Activated naive CD4-positive, alpha-beta T cell treated with anti-CD3 and anti-CD28 coated beads, Interleukin-2, amount 50 U/mL, for 72 hours (primary cell): Measurements from ENCODE around the gene HDAC7. TPM values are rescaled to one million over a fixed set of nuclear protein-coding genes. Genes with fewer than 3 reads are reported as not detected.

Experiments
- ATAC-seq, 2 donors: fragments of 150-1000 bp; cut with Tn5 transposase; 2 replicates each; pipeline ENCODE4 v1.10.0; 2021; ENCODE audit warnings: mild to moderate bottlenecking in 2 of 2, moderate library complexity in 2 of 2
- DNase-seq, 2 donors: peaks; one replicate each; pipeline ENCODE4 v3.0.0; 2021 to 2022; ENCODE audit warnings: low spot score in 2 of 2
- H3K27ac Mint-ChIP-seq, 2 donors: one replicate each; pipeline ENCODE4 v1.8.0; 2022; ENCODE audit warnings: mild to moderate bottlenecking in 2 of 2, mixed read lengths in 2 of 2
- H3K36me3 Mint-ChIP-seq, 2 donors: one replicate each; pipeline ENCODE4 v1.8.0; 2022; ENCODE audit warnings: mixed read lengths in 2 of 2
- H3K9me3 Mint-ChIP-seq, 2 donors: one replicate each; pipeline ENCODE4 v1.8.0; 2022; ENCODE audit warnings: mixed read lengths in 2 of 2
- total RNA-seq, 2 donors: library from RNA; stranded (reverse); gene quantifications; one replicate each; pipeline ENCODE4 v1.2.3, GENCODE V29; 2022

The HDAC7 gene
- total RNA-seq, 2 donors from 2014 or later, result 285 to 334 TPM

GRCh38 chr12:47746523-47746922 is 73.2 kb downstream of the HDAC7 start:
- no peak for DNase-seq
- ATAC-seq, result no peak
- Mint-ChIP-seq H3K27ac (peak overlapping the region in 1 of 2 donors; percentile 81), H3K9me3 (no peaks in the 10 kb centered on the region), H3K36me3 (no peaks in the 10 kb centered on the region)

GRCh38 chr12:47746073-47746472 is 73.6 kb downstream of the HDAC7 start:
- no peaks in the 10 kb centered on the region for H3K9me3 Mint-ChIP-seq
- ATAC-seq (no peak), DNase-seq (no peak)
- H3K36me3 Mint-ChIP-seq, result no peaks in the 10 kb centered on the region
- H3K27ac Mint-ChIP-seq, result peak overlapping the region in 1 of 2 donors; percentile 81

DNA sequence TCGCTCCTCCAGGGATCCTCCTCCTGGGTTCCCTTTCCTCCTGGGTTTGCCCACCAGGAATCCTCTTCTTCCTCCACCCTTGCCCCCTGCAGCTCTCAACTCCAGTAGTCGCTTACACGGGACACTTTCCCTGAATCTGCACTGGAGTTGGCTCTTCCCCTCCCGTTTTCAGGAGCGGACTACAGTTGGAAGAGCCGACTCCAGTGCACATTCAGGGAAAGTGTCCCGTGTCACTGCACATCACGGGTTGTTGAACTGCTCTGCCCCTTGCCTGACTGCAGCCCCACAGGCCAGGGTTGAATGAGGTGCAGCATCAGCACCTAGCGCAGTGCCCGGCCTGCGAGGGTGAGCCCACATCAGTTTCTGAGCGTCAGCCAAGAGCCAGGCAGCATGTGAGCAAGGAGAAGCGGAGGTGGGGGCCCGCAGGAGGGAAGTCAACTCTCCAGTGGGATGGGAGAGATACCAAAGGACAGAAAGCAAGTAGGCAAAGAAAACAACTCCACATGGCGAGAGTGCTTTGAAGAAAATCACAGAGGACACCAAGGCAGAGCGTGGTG is 74.1 kb downstream of the HDAC7 start:
- ATAC-seq (no peak), DNase-seq (no peak)
- H3K9me3 Mint-ChIP-seq, result no peaks in the 10 kb centered on the region
- no peak overlapping the region for H3K27ac Mint-ChIP-seq
- no peaks in the 10 kb centered on the region for H3K36me3 Mint-ChIP-seq

DNA sequence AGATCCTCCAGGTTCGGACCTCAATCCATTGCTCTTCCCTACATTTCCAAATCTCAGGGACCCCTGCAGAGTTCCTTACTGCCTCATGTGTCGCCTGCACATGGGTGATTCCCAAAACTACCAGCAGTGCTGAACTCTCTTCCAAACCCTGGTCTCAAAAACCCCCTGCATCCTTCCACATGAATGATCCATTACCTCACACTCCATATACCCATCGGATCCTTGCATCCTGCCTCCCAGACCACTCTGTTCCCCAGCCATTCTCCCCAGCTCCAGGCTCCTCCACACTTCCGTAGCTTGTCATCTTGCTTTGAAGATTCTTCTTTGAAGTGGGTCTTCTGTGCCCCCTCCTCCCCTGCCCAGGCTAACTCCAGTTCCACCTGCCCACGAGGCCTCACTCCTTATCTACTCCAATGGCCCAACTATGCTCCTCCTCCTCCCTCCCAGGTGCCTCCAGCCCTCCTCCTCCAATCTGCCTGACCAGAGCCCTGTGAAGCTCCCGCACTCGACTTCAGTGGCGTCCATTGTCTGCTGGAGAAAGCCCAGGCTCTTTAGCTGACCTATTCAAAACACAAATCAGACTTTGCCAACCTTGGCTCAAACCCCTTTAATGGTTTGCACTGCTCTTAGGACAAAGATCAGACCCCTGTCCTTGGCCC is 74.8 kb downstream of the HDAC7 start:
- H3K27ac Mint-ChIP-seq, result no peak overlapping the region
- H3K9me3 Mint-ChIP-seq, result no peaks in the 10 kb centered on the region
- H3K36me3 Mint-ChIP-seq, result no peaks in the 10 kb centered on the region
- ATAC-seq (no peak), DNase-seq (no peak)

GRCh38 chr12:47744005-47744651 is 75.6 kb downstream of the HDAC7 start:
- Mint-ChIP-seq H3K27ac (no peak overlapping the region), H3K36me3 (no peaks in the 10 kb centered on the region), H3K9me3 (no peaks in the 10 kb centered on the region)
- ATAC-seq (peak; percentile 38 to 56), DNase-seq (peak in 1 of 2 donors; percentile 54)

GRCh38 chr12:47743311-47743860 is 76.3 kb downstream of the HDAC7 start:
- no peaks in the 10 kb centered on the region for H3K36me3 Mint-ChIP-seq
- no peak for ATAC-seq
- H3K9me3 Mint-ChIP-seq, result no peaks in the 10 kb centered on the region
- DNase-seq, result no peak
- H3K27ac Mint-ChIP-seq, result no peak overlapping the region

DNA sequence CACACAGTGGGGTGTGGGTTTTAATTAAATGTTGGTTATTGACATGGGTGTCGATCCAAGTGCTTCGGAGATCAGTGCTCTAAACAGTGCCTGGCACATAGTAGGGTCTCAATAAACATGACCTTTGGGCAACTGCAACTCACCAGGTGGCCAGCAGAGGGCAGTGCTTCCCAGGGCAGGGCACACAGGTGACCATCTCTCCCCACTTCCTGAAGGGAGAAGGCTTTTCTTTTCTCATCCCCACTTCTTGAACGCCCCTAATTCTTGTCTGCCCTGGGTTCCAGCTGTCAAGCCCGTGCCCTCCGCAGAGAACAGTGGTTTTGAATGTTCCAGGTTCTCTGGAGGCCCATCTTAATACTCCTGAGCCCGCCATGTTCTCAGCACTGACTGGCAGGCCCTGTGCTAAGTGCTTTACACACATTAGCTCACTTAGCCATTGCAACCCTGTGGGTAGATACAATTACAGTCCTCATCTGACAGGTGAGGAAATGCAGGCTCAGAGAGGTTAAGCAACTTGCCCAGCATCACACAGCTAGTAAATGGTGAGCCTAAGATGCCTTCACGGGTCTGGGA is 77.4 kb downstream of the HDAC7 start:
- Mint-ChIP-seq H3K36me3 (no peaks in the 10 kb centered on the region), H3K9me3 (no peaks in the 10 kb centered on the region), H3K27ac (no peak overlapping the region)
- ATAC-seq (peak; percentile 69 to 74), DNase-seq (peak; percentile 73 to 89)

GRCh38 chr12:47741340-47741703 is 78.4 kb downstream of the HDAC7 start:
- no peaks in the 10 kb centered on the region for H3K9me3 Mint-ChIP-seq
- DNase-seq, result peak in 1 of 2 donors; percentile 33

GRCh38 chr12:47740606-47741339 is 78.9 kb downstream of the HDAC7 start:
- no peaks in the 10 kb centered on the region for H3K36me3 Mint-ChIP-seq
- no peaks in the 10 kb centered on the region for H3K9me3 Mint-ChIP-seq
- ATAC-seq (no peak), DNase-seq (no peak)
- H3K27ac Mint-ChIP-seq, result no peak overlapping the region

More at GRCh38 chr12:47741340-47741703, 78.4 kb downstream of the HDAC7 start:
- ATAC-seq, result peak; percentile 46 to 70
- no peaks in the 10 kb centered on the region for H3K36me3 Mint-ChIP-seq
- H3K27ac Mint-ChIP-seq, result no peak overlapping the region

DNA sequence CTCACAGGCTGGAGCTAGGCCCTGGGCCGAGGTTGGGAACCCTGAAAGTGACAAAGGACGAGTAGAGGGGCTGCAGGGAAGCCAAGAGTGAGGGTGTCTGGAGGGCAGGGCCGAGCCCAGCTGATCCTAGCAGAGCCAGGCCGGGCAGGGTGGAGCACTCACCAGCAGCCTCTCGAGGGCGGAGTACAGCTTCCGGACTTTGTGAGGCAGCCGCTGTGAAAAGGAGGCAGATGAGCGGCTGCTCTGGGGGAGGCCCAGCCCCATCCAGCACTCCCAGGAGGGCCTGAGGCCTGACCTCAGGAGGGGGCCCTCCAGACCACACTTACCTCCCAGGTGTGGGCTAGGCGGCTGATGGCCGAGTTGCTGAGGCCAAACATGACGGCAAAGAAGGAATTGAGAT is 79.7 kb downstream of the HDAC7 start:
- Mint-ChIP-seq H3K36me3 (no peaks in the 10 kb centered on the region), H3K9me3 (no peaks in the 10 kb centered on the region), H3K27ac (peak overlapping the region in 1 of 2 donors; percentile 79)
- ATAC-seq (no peak), DNase-seq (no peak)

DNA sequence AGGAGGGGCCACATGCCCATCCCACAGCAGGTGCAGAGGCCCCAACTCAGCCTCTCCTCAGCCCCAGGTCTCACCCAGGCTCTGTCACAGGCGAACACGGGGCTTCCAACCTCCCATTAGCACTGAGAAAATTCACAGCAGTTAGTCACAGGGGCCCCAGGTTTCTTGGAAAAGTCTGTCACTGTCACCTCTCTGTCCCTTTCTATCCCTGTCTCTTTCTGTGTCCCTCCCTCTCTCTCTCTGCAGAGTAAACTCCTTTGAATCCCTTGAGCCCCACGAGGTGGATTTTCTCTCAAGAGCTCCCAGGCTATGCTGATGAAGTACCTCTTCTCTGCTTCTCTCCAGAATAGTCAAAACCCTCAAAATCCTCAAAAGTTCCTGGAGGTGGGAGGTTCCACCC is 80.4 kb downstream of the HDAC7 start:
- no peaks in the 10 kb centered on the region for H3K9me3 Mint-ChIP-seq
- DNase-seq, result no peak
- no peak for ATAC-seq
- no peaks in the 10 kb centered on the region for H3K36me3 Mint-ChIP-seq
- H3K27ac Mint-ChIP-seq, result peak overlapping the region; percentile 6 to 79

DNA sequence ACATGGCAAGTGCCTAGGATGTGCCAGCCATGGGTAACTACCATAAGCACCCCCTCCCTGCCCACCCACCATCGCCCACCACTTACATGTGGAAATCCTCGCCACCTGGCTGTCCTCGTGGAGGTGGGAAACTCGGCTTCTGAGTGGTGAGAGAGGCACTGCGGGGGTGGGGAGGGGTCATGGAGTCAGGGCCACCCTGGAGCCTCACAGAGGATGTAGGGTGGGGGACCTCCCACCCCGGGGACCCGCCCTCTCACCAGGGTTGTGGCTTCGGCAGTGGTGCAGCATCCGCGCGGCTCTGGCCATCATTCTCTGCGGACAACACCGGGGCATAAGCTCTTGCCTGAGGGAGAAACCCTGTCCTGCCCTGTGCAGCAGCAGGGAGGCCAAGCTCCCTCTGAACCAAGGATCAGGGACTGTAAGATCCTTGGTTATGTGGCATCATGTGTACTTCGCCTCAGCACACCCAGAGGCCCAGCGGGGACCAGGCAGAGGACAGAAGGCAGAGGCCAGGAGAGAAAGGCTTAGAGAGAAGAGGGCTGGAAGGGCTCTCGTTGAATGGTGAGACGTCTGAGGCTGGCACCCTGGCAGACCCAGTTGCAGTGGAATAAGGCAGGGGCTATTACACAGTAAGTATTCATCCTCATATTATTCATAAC is 81.6 kb downstream of the HDAC7 start:
- no peak for ATAC-seq
- no peaks in the 10 kb centered on the region for H3K9me3 Mint-ChIP-seq
- no peak for DNase-seq
- H3K27ac Mint-ChIP-seq, result no peak overlapping the region
- no peaks in the 10 kb centered on the region for H3K36me3 Mint-ChIP-seq

DNA sequence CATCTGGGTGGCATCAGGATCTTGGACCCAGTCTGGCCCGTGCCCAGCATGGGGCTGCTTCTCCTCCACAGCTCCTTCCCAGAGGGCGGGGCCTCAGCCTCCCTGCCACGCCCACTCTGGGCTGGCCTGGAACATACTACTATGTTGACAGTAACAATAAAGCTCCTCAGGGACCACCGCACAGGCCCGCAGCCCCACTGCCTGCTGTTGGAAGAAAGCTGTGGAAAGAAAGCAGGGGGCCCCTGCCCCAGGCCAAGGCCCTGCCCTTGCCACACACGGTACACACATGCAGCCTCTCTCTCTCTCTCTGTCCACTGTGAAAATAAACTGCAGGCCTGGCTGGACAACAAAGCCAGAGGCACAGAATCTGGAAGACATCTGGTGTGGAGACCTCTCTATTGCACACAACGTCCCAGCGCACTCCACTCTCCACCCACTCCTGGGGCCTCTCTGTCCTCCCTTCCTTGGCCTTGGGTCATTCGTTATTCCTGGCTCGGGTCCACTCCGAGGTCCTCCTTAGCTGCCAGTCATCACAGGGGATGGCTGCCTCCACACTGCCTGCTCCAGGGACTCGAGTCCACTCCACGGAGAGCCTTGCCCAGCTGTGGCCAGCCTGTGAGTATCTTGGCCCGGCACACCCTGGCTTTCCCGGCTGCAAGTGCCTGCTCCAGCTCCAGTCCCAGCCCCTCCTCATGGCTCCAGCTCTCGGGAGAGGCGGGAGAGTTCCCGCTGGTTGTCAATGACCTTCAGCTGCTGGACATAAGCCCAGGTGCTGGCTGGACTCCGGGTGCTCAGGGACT is 82.6 kb downstream of the HDAC7 start:
- ATAC-seq (no peak), DNase-seq (no peak)
- Mint-ChIP-seq H3K36me3 (no peaks in the 10 kb centered on the region), H3K9me3 (no peaks in the 10 kb centered on the region), H3K27ac (peak overlapping the region in 1 of 2 donors; percentile 85)

DNA sequence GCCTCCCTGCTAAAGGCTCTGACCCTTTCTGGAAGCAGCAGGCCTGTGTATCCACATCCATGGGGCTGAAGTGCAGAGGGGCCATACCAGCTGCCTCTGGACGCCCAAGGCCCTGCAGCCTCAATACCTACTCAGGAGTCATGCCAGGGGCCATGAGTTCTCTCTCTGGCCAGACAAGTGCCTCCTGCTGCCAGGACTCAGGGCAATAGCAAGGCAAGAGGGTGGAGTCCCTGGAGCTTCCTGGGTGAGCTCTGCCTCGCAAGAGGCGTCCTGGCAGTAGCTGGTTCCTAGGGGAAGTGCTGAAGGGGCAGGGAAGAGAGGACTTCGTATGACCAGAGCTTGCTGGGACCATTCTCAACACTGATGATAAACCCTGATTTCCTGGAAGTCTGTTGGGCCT is 83.5 kb downstream of the HDAC7 start:
- no peak for ATAC-seq
- Mint-ChIP-seq H3K27ac (no peak overlapping the region), H3K36me3 (no peaks in the 10 kb centered on the region), H3K9me3 (no peaks in the 10 kb centered on the region)
- no peak for DNase-seq

DNA sequence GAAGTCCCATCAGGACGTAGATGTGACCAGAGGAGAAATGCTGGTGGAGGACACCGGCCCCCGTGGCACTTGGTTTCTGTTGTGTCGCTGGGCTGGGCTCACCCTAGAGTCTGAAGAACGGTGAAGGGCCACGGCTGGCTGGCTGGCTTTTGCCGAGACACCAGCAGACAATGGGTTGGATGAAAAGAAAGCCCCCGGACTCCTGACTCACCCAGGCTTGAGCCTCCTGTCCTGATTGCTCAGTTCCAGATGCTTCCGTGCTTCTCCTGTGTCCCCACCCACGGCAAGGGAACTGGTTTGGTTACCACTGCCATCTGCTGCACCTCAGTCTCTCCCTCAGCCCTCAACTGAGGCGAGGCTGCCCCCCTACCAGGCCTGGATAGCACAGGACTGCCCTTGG is 84.1 kb downstream of the HDAC7 start:
- ATAC-seq (no peak), DNase-seq (no peak)
- Mint-ChIP-seq H3K36me3 (no peaks in the 10 kb centered on the region), H3K27ac (no peak overlapping the region), H3K9me3 (no peaks in the 10 kb centered on the region)
